IMR-90 (cell line): Measurements from ENCODE around the gene TOMM7. TPM values are rescaled to one million over a fixed set of nuclear protein-coding genes. Genes with fewer than 3 reads are reported as not detected.

Experiments used
- ATAC-seq: fragments of 200-7000 bp; cut with Tn5 transposase; 2 replicates; pipeline ENCODE4 v1.9.1; 2020; ENCODE audit warnings: low read depth, mild to moderate bottlenecking, moderate library complexity
- BruUV-seq: library from RNA; stranded (reverse); fragments of 400-500 nt; replicated peaks from 2 replicates; lab custom pipeline; 2021; lab: Mats Ljungman, UMichigan
- CTCF ChIA-PET: fragments of 300-600 bp; formaldehyde crosslinking; extraction: SDS; loops from one replicate; lab custom pipeline; 2021; ENCODE audit warnings: antibody characterized with exemption; lab: Yijun Ruan, JAX
- POLR2A ChIA-PET: fragments of 300-600 bp; sonication (Branson Sonifier 250); formaldehyde crosslinking; loops from one replicate; lab custom pipeline; 2022; ENCODE audit warnings: antibody characterized with exemption; ENCODE audit not compliant: unreplicated experiment; lab: Charles Lee
- DNase-seq: peaks from one replicate; pipeline ENCODE4 v3.0.0; 2013
- H2AFZ ChIP-seq: replicated peaks from 2 replicates; pipeline ENCODE3; 2013; ENCODE audit warnings: low read length, mild to moderate bottlenecking; ENCODE audit not compliant: poor library complexity
- H2AK5ac ChIP-seq: 2 replicates; pipeline ENCODE4 v1.6.1; 2013; ENCODE audit warnings: low read depth, low read length, inconsistent platforms
- H2AK9ac ChIP-seq: replicated peaks from 2 replicates; pipeline ENCODE3; 2013; ENCODE audit warnings: mild to moderate bottlenecking, low read depth, low read length, moderate library complexity; ENCODE audit not compliant: poor library complexity
- H2BK120ac ChIP-seq: 2 replicates; pipeline ENCODE4 v1.6.1; 2013; ENCODE audit warnings: low read depth, low read length, inconsistent platforms
- H2BK15ac ChIP-seq: 3 replicates; pipeline ENCODE4 v1.6.1; 2013; ENCODE audit warnings: low read depth, low read length, inconsistent platforms
- H2BK20ac ChIP-seq: 2 replicates; pipeline ENCODE4 v1.6.1; 2013; ENCODE audit warnings: low read depth, mild to moderate bottlenecking, inconsistent platforms, low read length, moderate library complexity
- H2BK5ac ChIP-seq: 2 replicates; pipeline ENCODE4 v1.6.1; 2013; ENCODE audit warnings: mild to moderate bottlenecking, low read depth, low read length, inconsistent platforms; ENCODE audit not compliant: poor library complexity, severe bottlenecking
- H3K14ac ChIP-seq: replicated peaks from 2 replicates; pipeline ENCODE4 v1.6.1; 2013; ENCODE audit warnings: low read depth, low read length, inconsistent platforms
- H3K18ac ChIP-seq: 2 replicates; pipeline ENCODE4 v1.6.1; 2013; ENCODE audit warnings: low read depth, low read length, control low read depth
- H3K23ac ChIP-seq: 2 replicates; pipeline ENCODE4 v1.6.1; 2013; ENCODE audit warnings: low read depth, low read length, inconsistent platforms
- H3K27ac ChIP-seq: 2 replicates; pipeline ENCODE4 v1.5.1; 2013; ENCODE audit warnings: mild to moderate bottlenecking, control low read depth, low read length; ENCODE audit not compliant: insufficient read depth
- H3K27me3 ChIP-seq: 2 replicates; pipeline ENCODE4 v1.6.1; 2013; ENCODE audit warnings: low read length; ENCODE audit not compliant: control insufficient read depth, insufficient read depth
- H3K36me3 ChIP-seq: 2 replicates; pipeline ENCODE4 v1.6.1; 2013; ENCODE audit warnings: low read length, mixed read lengths; ENCODE audit not compliant: control insufficient read depth, insufficient read depth
- H3K4ac ChIP-seq: 2 replicates; pipeline ENCODE4 v1.6.1; 2013; ENCODE audit warnings: low read depth, low read length, inconsistent platforms
- H3K4me1 ChIP-seq: 2 replicates; pipeline ENCODE4 v1.6.1; 2013; ENCODE audit warnings: low read length, mixed read lengths; ENCODE audit not compliant: control insufficient read depth, insufficient read depth
- H3K4me2 ChIP-seq: 2 replicates; pipeline ENCODE4 v1.6.1; 2013; ENCODE audit warnings: low read depth, mild to moderate bottlenecking, control low read depth, low read length, moderate library complexity
- H3K4me3 ChIP-seq: 2 replicates; pipeline ENCODE4 v1.5.1; 2013; ENCODE audit warnings: low read depth, mild to moderate bottlenecking, control low read depth, low read length, moderate library complexity; ENCODE audit not compliant: insufficient read depth
- H3K56ac ChIP-seq: 2 replicates; pipeline ENCODE4 v1.6.1; 2013; ENCODE audit warnings: low read length, inconsistent platforms; ENCODE audit not compliant: insufficient read depth; ENCODE audit errors: extremely low read depth
- H3K79me1 ChIP-seq, 2 experiments: 2 replicates each; pipeline ENCODE4 v1.6.1; 2013; ENCODE audit warnings: low read length in 2 of 2, inconsistent platforms in 1 of 2, low read depth in 1 of 2
- H3K9ac ChIP-seq: 2 replicates; pipeline ENCODE4 v1.6.1; 2013; ENCODE audit warnings: low read depth, low read length, control low read depth
- H3K9me1 ChIP-seq: 2 replicates; pipeline ENCODE4 v1.6.1; 2013; ENCODE audit warnings: low read length, inconsistent platforms; ENCODE audit not compliant: insufficient read depth
- H3K9me3 ChIP-seq: 2 replicates; pipeline ENCODE4 v1.6.1; 2013; ENCODE audit warnings: low read length; ENCODE audit not compliant: control insufficient read depth, insufficient read depth
- H4K20me1 ChIP-seq: 2 replicates; pipeline ENCODE4 v1.6.1; 2013; ENCODE audit warnings: low read length, inconsistent platforms; ENCODE audit not compliant: insufficient read depth
- H4K5ac ChIP-seq: 2 replicates; pipeline ENCODE4 v1.6.1; 2013; ENCODE audit warnings: mild to moderate bottlenecking, low read depth, low read length, control low read depth
- H4K8ac ChIP-seq, 2 experiments: 2 replicates each; pipeline ENCODE4 v1.6.1; 2013; ENCODE audit warnings: low read depth in 2 of 2, low read length in 2 of 2, control low read depth in 1 of 2, inconsistent platforms in 1 of 2
- H4K91ac ChIP-seq: 2 replicates; pipeline ENCODE4 v1.6.1; 2013; ENCODE audit warnings: low read depth, low read length, inconsistent platforms; ENCODE audit not compliant: insufficient read depth
- CTCF ChIP-seq: conservative IDR thresholded peaks from 2 replicates; pipeline ENCODE4 v1.5.1; 2012; ENCODE audit warnings: mild to moderate bottlenecking, low read depth, low read length, improper control_type of control experiment
- ELK1 ChIP-seq: fragments of 150-350 bp; IDR thresholded peaks from 2 replicates; pipeline ENCODE4 v1.6.1; 2016; ENCODE audit warnings: low read depth, mild to moderate bottlenecking, low read length, moderate library complexity, borderline replicate concordance
- WGBS, 2 experiments: methylation state at CpG; one replicate each; pipeline versions ENCODE4 v1.1.5 to v1.1.7; 2013; ENCODE audit warnings: missing lambda C conversion rate in 2 of 2; ENCODE audit not compliant: insufficient read length in 1 of 2; ENCODE audit errors: extremely low coverage in 2 of 2; 5-methylcytosine and 5-hydroxymethylcytosine counted together
- dilution Hi-C: fragments of 300-500 bp; cut with HindIII; formaldehyde crosslinking; loops from one replicate; pipeline ENCODE4 v1.14.3; 2018; ENCODE audit warnings: low sequenced_read_pairs; ENCODE audit not compliant: unreplicated experiment
- in situ Hi-C: fragments of 300-500 bp; cut with MboI; formaldehyde crosslinking; loops from 3 replicates; pipeline ENCODE4 v1.14.3; 2019; ENCODE audit warnings: low sequenced_read_pairs, inconsistent platforms, mixed read lengths
- intact Hi-C: fragments of 100-400 bp; cut with micrococcal nuclease; formaldehyde crosslinking; loops from 2 replicates; pipeline ENCODE4 v1.10.0; 2022
- polyA plus RNA-seq, 3 experiments: library from polyadenylated mRNA; depleted of rRNA; stranded (reverse); fragments of >200 nt; gene quantifications; 2 replicates each; pipeline ENCODE4 v1.2.3, GENCODE V29; 2012; ENCODE audit warnings: low replicate concordance in 1 of 3
- total RNA-seq: library from RNA; depleted of rRNA; stranded (reverse); fragments of >200 nt; gene quantifications from 2 replicates; pipeline ENCODE4 v1.2.3, GENCODE V29; 2012

Gene TOMM7
- total and polyA plus RNA-seq, 2 of the 4 experiments (the other 2 are of a cell fraction): 67.2 to 727 TPM

- H2AK5ac ChIP-seq: peak overlapping the region; percentile 94
- H2BK5ac ChIP-seq: peak overlapping the region; percentile 90
- dilution Hi-C loops: no loop called here
- ChIA-PET POLR2A (interaction anchor here (0.5 to 0.6 kb wide), 2 partner anchors 21 to 292 kb away, joined by 3 to 9 read pairs; no protein-coding TSS in a partner anchor), CTCF (no interaction called here)
- peak overlapping the region; percentile 5 for H2AFZ ChIP-seq
- H3K79me1 ChIP-seq: peaks cover 7 to 65% of the 10 kb centered on the region in 2 experiments; a peak in 3 of 4 replicates
- H3K9ac ChIP-seq: peak overlapping the region; percentile 50
- H3K18ac ChIP-seq: peak overlapping the region; percentile 91
- peaks cover 28% of the 10 kb centered on the region for H3K4me1 ChIP-seq
- no peak overlapping the region for H3K4me2 ChIP-seq
- 83% methylated on average over 3 of the region's 7 CpGs; no CpG with 5 or more reads in 1 of the 2 experiments for WGBS, 2 experiments
- no peaks in the 10 kb centered on the region for H3K9me3 ChIP-seq
- H3K14ac ChIP-seq: peak overlapping the region; percentile 59
- H4K8ac ChIP-seq: peak overlapping the region; percentile 63 to 77; a peak in 3 of 4 replicates
- no peak overlapping the region for H3K4me3 ChIP-seq
- BruUV-seq: no TSS peak
- peak overlapping the region; percentile 7 for H2AK9ac ChIP-seq
- peak overlapping the region; percentile 91 for H4K5ac ChIP-seq
- in situ Hi-C loops: no loop called here
- DNase-seq: no peak
- intact Hi-C loops: loop anchor here (5.0 kb wide), 1 partner anchor 67 kb away; no protein-coding TSS in a partner anchor
- TF ChIP-seq CTCF (no peak), ELK1 (no peak)
- H3K23ac ChIP-seq: peak overlapping the region; percentile 85
- ATAC-seq: peak; percentile 7; the same call in 1 of the 2 replicates
- peak overlapping the region; percentile 88 for H2BK120ac ChIP-seq
- peaks cover 4% of the 10 kb centered on the region; the same call in 1 of the 2 replicates for H3K36me3 ChIP-seq
- H3K4ac ChIP-seq: peak overlapping the region; percentile 81
- H3K56ac ChIP-seq: peak overlapping the region; percentile 27; the same call in 1 of the 2 replicates
- peak overlapping the region; percentile 87 for H4K91ac ChIP-seq
- peak overlapping the region; percentile 92 for H2BK20ac ChIP-seq
- peaks cover 36% of the 10 kb centered on the region for H3K9me1 ChIP-seq
- H2BK15ac ChIP-seq: peak overlapping the region; percentile 91; the same call in 2 of the 3 replicates
- no peaks in the 10 kb centered on the region for H4K20me1 ChIP-seq
- peak overlapping the region; percentile 88 for H3K27ac ChIP-seq
- no peaks in the 10 kb centered on the region for H3K27me3 ChIP-seq
Measured at GRCh38 chr7:22864855-22865601, 42.4 kb upstream of the TOMM7 start.
